ENCODE results near the gene C1orf226. TPM values are rescaled to one million over a fixed set of nuclear protein-coding genes. Genes with fewer than 3 reads are reported as not detected.

Gene C1orf226, protein sequence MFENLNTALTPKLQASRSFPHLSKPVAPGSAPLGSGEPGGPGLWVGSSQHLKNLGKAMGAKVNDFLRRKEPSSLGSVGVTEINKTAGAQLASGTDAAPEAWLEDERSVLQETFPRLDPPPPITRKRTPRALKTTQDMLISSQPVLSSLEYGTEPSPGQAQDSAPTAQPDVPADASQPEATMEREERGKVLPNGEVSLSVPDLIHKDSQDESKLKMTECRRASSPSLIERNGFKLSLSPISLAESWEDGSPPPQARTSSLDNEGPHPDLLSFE
- 0.15 and 1.7 TPM in 2 replicates for total RNA-seq

DNA sequence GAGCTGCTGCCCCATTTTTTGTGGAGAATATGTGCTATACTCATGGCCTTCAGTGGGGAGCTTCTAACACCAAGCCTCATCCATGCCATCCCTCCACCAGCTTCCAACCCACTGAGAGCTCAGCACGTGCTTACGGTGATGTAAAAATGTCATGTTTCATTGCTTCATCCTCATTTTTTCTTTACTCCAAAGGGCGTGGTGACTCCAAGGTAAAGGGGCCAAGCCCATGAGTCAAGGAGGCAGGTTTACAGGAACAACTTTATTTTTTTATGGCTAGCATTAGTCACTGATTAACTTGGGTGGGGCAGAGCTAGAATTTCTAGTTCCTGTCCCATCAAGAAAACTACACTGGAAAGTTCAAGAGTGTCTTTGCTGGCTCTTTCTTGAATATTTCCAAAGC lies at the start of gene C1orf226:
TSS of gene C1orf226 (plus strand) at position 346 of the 400 bp plus-strand sequence. CDS start 174 bp downstream, outside the sequence.

DNA sequence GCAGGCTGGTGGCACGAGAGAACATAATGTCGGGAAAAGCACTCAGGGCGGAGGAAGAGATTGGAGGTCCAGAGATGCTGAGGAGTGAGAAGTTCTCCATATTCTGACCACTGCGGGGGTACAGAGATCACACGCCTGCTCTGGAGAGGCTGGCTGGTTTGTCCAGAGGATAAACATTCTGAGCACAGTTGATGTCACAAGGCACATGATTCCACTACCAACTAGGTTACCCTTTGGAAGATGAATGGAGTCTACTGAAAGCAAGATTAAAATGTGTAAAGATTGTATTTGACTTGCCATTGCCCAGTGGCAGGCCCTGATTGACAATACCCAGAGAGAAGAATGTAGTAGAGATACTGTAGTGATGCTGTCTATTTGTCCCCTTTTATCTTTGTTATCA lies 4.8 kb upstream of the C1orf226 start, which contains the start of gene SPATA46:
TSS of gene SPATA46 (minus strand) at position 164 of the 400 bp plus-strand sequence. CDS start at position 100, 64 bp downstream.

GRCh38 chr1:162412002-162412401 lies 30.5 kb downstream of the C1orf226 start, which contains the start of gene SH2D1B:
SH2D1B (minus strand) TSS chr1:162412136; CDS start chr1:162412016, 120 bp downstream.

Other genes starting within 250 kb of the C1orf226 start
- not detected in 2 replicates for gene SPATA46, start 4.9 kb upstream of the C1orf226 start, total RNA-seq
- not detected in 2 replicates for gene SH2D1B, start 30.4 kb downstream of the C1orf226 start, total RNA-seq
- gene UHMK1, start 116.1 kb downstream of the C1orf226 start, total RNA-seq, result 26.1 and 31.5 TPM in 2 replicates
- gene UAP1, start 180.0 kb downstream of the C1orf226 start, total RNA-seq, result 62.9 and 65.5 TPM in 2 replicates